IMR-90 (cell line): ENCODE results near the gene TAB2. TPM values are rescaled to one million over a fixed set of nuclear protein-coding genes. Genes with fewer than 3 reads are reported as not detected.

Experiments used
- ATAC-seq: fragments of 200-7000 bp; cut with Tn5 transposase; 2 replicates; pipeline ENCODE4 v1.9.1; 2020; ENCODE audit warnings: low read depth, mild to moderate bottlenecking, moderate library complexity
- BruUV-seq: library from RNA; stranded (reverse); fragments of 400-500 nt; replicated peaks from 2 replicates; lab custom pipeline; 2021; lab: Mats Ljungman, UMichigan
- CTCF ChIA-PET: fragments of 300-600 bp; formaldehyde crosslinking; extraction: SDS; loops from one replicate; lab custom pipeline; 2021; ENCODE audit warnings: antibody characterized with exemption; lab: Yijun Ruan, JAX
- POLR2A ChIA-PET: fragments of 300-600 bp; sonication (Branson Sonifier 250); formaldehyde crosslinking; loops from one replicate; lab custom pipeline; 2022; ENCODE audit warnings: antibody characterized with exemption; ENCODE audit not compliant: unreplicated experiment; lab: Charles Lee
- DNase-seq: peaks from one replicate; pipeline ENCODE4 v3.0.0; 2013
- H2AFZ ChIP-seq: replicated peaks from 2 replicates; pipeline ENCODE3; 2013; ENCODE audit warnings: low read length, mild to moderate bottlenecking; ENCODE audit not compliant: poor library complexity
- H2AK5ac ChIP-seq: 2 replicates; pipeline ENCODE4 v1.6.1; 2013; ENCODE audit warnings: low read depth, low read length, inconsistent platforms
- H2AK9ac ChIP-seq: replicated peaks from 2 replicates; pipeline ENCODE3; 2013; ENCODE audit warnings: mild to moderate bottlenecking, low read depth, low read length, moderate library complexity; ENCODE audit not compliant: poor library complexity
- H2BK120ac ChIP-seq: 2 replicates; pipeline ENCODE4 v1.6.1; 2013; ENCODE audit warnings: low read depth, low read length, inconsistent platforms
- H2BK15ac ChIP-seq: 3 replicates; pipeline ENCODE4 v1.6.1; 2013; ENCODE audit warnings: low read depth, low read length, inconsistent platforms
- H2BK20ac ChIP-seq: 2 replicates; pipeline ENCODE4 v1.6.1; 2013; ENCODE audit warnings: low read depth, mild to moderate bottlenecking, inconsistent platforms, low read length, moderate library complexity
- H2BK5ac ChIP-seq: 2 replicates; pipeline ENCODE4 v1.6.1; 2013; ENCODE audit warnings: mild to moderate bottlenecking, low read depth, low read length, inconsistent platforms; ENCODE audit not compliant: poor library complexity, severe bottlenecking
- H3K14ac ChIP-seq: replicated peaks from 2 replicates; pipeline ENCODE4 v1.6.1; 2013; ENCODE audit warnings: low read depth, low read length, inconsistent platforms
- H3K18ac ChIP-seq: 2 replicates; pipeline ENCODE4 v1.6.1; 2013; ENCODE audit warnings: low read depth, low read length, control low read depth
- H3K23ac ChIP-seq: 2 replicates; pipeline ENCODE4 v1.6.1; 2013; ENCODE audit warnings: low read depth, low read length, inconsistent platforms
- H3K27ac ChIP-seq: 2 replicates; pipeline ENCODE4 v1.5.1; 2013; ENCODE audit warnings: mild to moderate bottlenecking, control low read depth, low read length; ENCODE audit not compliant: insufficient read depth
- H3K27me3 ChIP-seq: 2 replicates; pipeline ENCODE4 v1.6.1; 2013; ENCODE audit warnings: low read length; ENCODE audit not compliant: control insufficient read depth, insufficient read depth
- H3K36me3 ChIP-seq: 2 replicates; pipeline ENCODE4 v1.6.1; 2013; ENCODE audit warnings: low read length, mixed read lengths; ENCODE audit not compliant: control insufficient read depth, insufficient read depth
- H3K4ac ChIP-seq: 2 replicates; pipeline ENCODE4 v1.6.1; 2013; ENCODE audit warnings: low read depth, low read length, inconsistent platforms
- H3K4me1 ChIP-seq: 2 replicates; pipeline ENCODE4 v1.6.1; 2013; ENCODE audit warnings: low read length, mixed read lengths; ENCODE audit not compliant: control insufficient read depth, insufficient read depth
- H3K4me2 ChIP-seq: 2 replicates; pipeline ENCODE4 v1.6.1; 2013; ENCODE audit warnings: low read depth, mild to moderate bottlenecking, control low read depth, low read length, moderate library complexity
- H3K4me3 ChIP-seq: 2 replicates; pipeline ENCODE4 v1.5.1; 2013; ENCODE audit warnings: low read depth, mild to moderate bottlenecking, control low read depth, low read length, moderate library complexity; ENCODE audit not compliant: insufficient read depth
- H3K56ac ChIP-seq: 2 replicates; pipeline ENCODE4 v1.6.1; 2013; ENCODE audit warnings: low read length, inconsistent platforms; ENCODE audit not compliant: insufficient read depth; ENCODE audit errors: extremely low read depth
- H3K79me1 ChIP-seq, 2 experiments: 2 replicates each; pipeline ENCODE4 v1.6.1; 2013; ENCODE audit warnings: low read length in 2 of 2, inconsistent platforms in 1 of 2, low read depth in 1 of 2
- H3K9ac ChIP-seq: 2 replicates; pipeline ENCODE4 v1.6.1; 2013; ENCODE audit warnings: low read depth, low read length, control low read depth
- H3K9me1 ChIP-seq: 2 replicates; pipeline ENCODE4 v1.6.1; 2013; ENCODE audit warnings: low read length, inconsistent platforms; ENCODE audit not compliant: insufficient read depth
- H3K9me3 ChIP-seq: 2 replicates; pipeline ENCODE4 v1.6.1; 2013; ENCODE audit warnings: low read length; ENCODE audit not compliant: control insufficient read depth, insufficient read depth
- H4K20me1 ChIP-seq: 2 replicates; pipeline ENCODE4 v1.6.1; 2013; ENCODE audit warnings: low read length, inconsistent platforms; ENCODE audit not compliant: insufficient read depth
- H4K5ac ChIP-seq: 2 replicates; pipeline ENCODE4 v1.6.1; 2013; ENCODE audit warnings: mild to moderate bottlenecking, low read depth, low read length, control low read depth
- H4K8ac ChIP-seq, 2 experiments: 2 replicates each; pipeline ENCODE4 v1.6.1; 2013; ENCODE audit warnings: low read depth in 2 of 2, low read length in 2 of 2, control low read depth in 1 of 2, inconsistent platforms in 1 of 2
- H4K91ac ChIP-seq: 2 replicates; pipeline ENCODE4 v1.6.1; 2013; ENCODE audit warnings: low read depth, low read length, inconsistent platforms; ENCODE audit not compliant: insufficient read depth
- CEBPB ChIP-seq: IDR thresholded peaks from 2 replicates; pipeline ENCODE4 v1.6.1; 2012; ENCODE audit warnings: low read depth, low read length, improper control_type of control experiment
- FOS ChIP-seq: fragments of 150-350 bp; IDR thresholded peaks from 2 replicates; pipeline ENCODE4 v1.6.1; 2016; ENCODE audit warnings: low read depth, low read length
- MAZ ChIP-seq: IDR thresholded peaks from 2 replicates; pipeline ENCODE4 v1.6.1; 2012; ENCODE audit warnings: low read depth, mild to moderate bottlenecking, low read length, improper control_type of control experiment, moderate library complexity, borderline replicate concordance
- MXI1 ChIP-seq: IDR thresholded peaks from 2 replicates; pipeline ENCODE4 v1.6.1; 2012; ENCODE audit warnings: low read depth, mild to moderate bottlenecking, low read length, moderate library complexity, borderline replicate concordance
- RAD21 ChIP-seq: IDR thresholded peaks from 2 replicates; pipeline ENCODE4 v1.6.1; 2012; ENCODE audit warnings: low read length, improper control_type of control experiment
- RCOR1 ChIP-seq: IDR thresholded peaks from 2 replicates; pipeline ENCODE4 v1.6.1; 2012; ENCODE audit warnings: mild to moderate bottlenecking, low read length, improper control_type of control experiment; ENCODE audit not compliant: insufficient replicate concordance
- SMC3 ChIP-seq: fragments of 150-350 bp; IDR thresholded peaks from 2 replicates; pipeline ENCODE4 v1.6.1; 2016; ENCODE audit warnings: low read depth, mild to moderate bottlenecking, antibody characterized with exemption, low read length, moderate library complexity
- WGBS, 2 experiments: methylation state at CpG; one replicate each; pipeline versions ENCODE4 v1.1.5 to v1.1.7; 2013; ENCODE audit warnings: missing lambda C conversion rate in 2 of 2; ENCODE audit not compliant: insufficient read length in 1 of 2; ENCODE audit errors: extremely low coverage in 2 of 2; 5-methylcytosine and 5-hydroxymethylcytosine counted together
- dilution Hi-C: fragments of 300-500 bp; cut with HindIII; formaldehyde crosslinking; loops from one replicate; pipeline ENCODE4 v1.14.3; 2018; ENCODE audit warnings: low sequenced_read_pairs; ENCODE audit not compliant: unreplicated experiment
- in situ Hi-C: fragments of 300-500 bp; cut with MboI; formaldehyde crosslinking; loops from 3 replicates; pipeline ENCODE4 v1.14.3; 2019; ENCODE audit warnings: low sequenced_read_pairs, inconsistent platforms, mixed read lengths
- intact Hi-C: fragments of 100-400 bp; cut with micrococcal nuclease; formaldehyde crosslinking; loops from 2 replicates; pipeline ENCODE4 v1.10.0; 2022
- polyA plus RNA-seq, 3 experiments: library from polyadenylated mRNA; depleted of rRNA; stranded (reverse); fragments of >200 nt; gene quantifications; 2 replicates each; pipeline ENCODE4 v1.2.3, GENCODE V29; 2012; ENCODE audit warnings: low replicate concordance in 1 of 3
- total RNA-seq: library from RNA; depleted of rRNA; stranded (reverse); fragments of >200 nt; gene quantifications from 2 replicates; pipeline ENCODE4 v1.2.3, GENCODE V29; 2012

TAB2 gene
- total and polyA plus RNA-seq, 2 of the 4 experiments (the other 2 are of a cell fraction): 20.8 to 25.3 TPM

GRCh38 chr6:149405823-149406765 lies 88.6 kb downstream of the TAB2 start:
- WGBS, 2 experiments: 100% methylated on average over 1 of the region's 5 CpGs; no CpG with 5 or more reads in 1 of the 2 experiments

More at GRCh38 chr6:149405823-149406765, 88.6 kb downstream of the TAB2 start:
- ATAC-seq (no peak), DNase-seq (peak; percentile 51)
- Histone ChIP-seq H4K5ac (no peak overlapping the region), H3K4me1 (no peaks in the 10 kb centered on the region), H2BK5ac (no peak overlapping the region), H3K27me3 (no peaks in the 10 kb centered on the region), H2BK120ac (no peak overlapping the region), H3K9ac (no peak overlapping the region), H2BK15ac (no peak overlapping the region), H3K14ac (no peak overlapping the region), H3K9me1 (no peaks in the 10 kb centered on the region), H2BK20ac (no peak overlapping the region), H4K8ac (no peak overlapping the region), H3K4ac (no peak overlapping the region), H3K56ac (no peak overlapping the region), H3K9me3 (no peaks in the 10 kb centered on the region), H4K20me1 (no peaks in the 10 kb centered on the region), H3K79me1 (peaks cover 3 to 6% of the 10 kb centered on the region in 2 experiments; a peak in 3 of 4 replicates), H2AK5ac (no peak overlapping the region), H3K36me3 (peaks cover 13% of the 10 kb centered on the region), H3K27ac (no peak overlapping the region), H2AFZ (no peak overlapping the region), H2AK9ac (no peak overlapping the region), H3K4me2 (no peak overlapping the region), H4K91ac (no peak overlapping the region), H3K23ac (no peak overlapping the region), H3K4me3 (no peak overlapping the region), H3K18ac (no peak overlapping the region)
- POLR2A ChIA-PET: no interaction called here
- TF ChIP-seq MAZ: no peak
- TF ChIP-seq SMC3: no peak
- TF ChIP-seq RCOR1: no peak
- peak; percentile 90 for TF ChIP-seq CEBPB
- TF ChIP-seq RAD21: no peak
- TF ChIP-seq MXI1: no peak
- no peak for TF ChIP-seq FOS
- BruUV-seq: no TSS peak
- CTCF ChIA-PET: interaction anchor here (0.6 kb wide), 1 partner anchor 379 kb away, joined by 3 read pairs; no protein-coding TSS in a partner anchor
- dilution Hi-C loops (no loop called here), intact Hi-C loops (no loop called here), in situ Hi-C loops (no loop called here)
